Tibial nerve (tissue), 4 donors: ENCODE results near the gene KCNH5.

ENCODE experiments used
- CTCF ChIP-seq, 5 experiments: fragments of 200-600 bp in 3 of 5; fragments of 450-650 bp in 2 of 5; sonication (generic) in 3 of 5; IDR thresholded peaks; one replicate each; pipeline ENCODE4 v1.5.1; 2016 to 2019; ENCODE audit warnings: antibody characterized with exemption in 5 of 5, mild to moderate bottlenecking in 3 of 5, moderate library complexity in 2 of 5
- EP300 ChIP-seq, 2 donors: sonication (generic); formaldehyde crosslinking; IDR thresholded peaks; one replicate each; pipeline ENCODE4 v1.6.1; 2017; ENCODE audit warnings: antibody characterized with exemption in 2 of 2, mild to moderate bottlenecking in 1 of 2

GRCh38 chr14:63088865-63089264, 43.6 kb upstream of the KCNH5 start:
- TF ChIP-seq CTCF (IDR thresholded peaks at IDR 0.05) (no peak), EP300 (IDR thresholded peaks at IDR 0.05) (no peak)
